Fibroblast of skin of back (primary cell): ENCODE results near the gene SNRPN. TPM values are rescaled to one million over a fixed set of nuclear protein-coding genes. Genes with fewer than 3 reads are reported as not detected.
A peak's percentile ranks its signal among the peaks of the same experiment; 100 is the strongest.
"Not testable (repeated sequence)": the region's sequence is repeated elsewhere in the genome, so short reads cannot be mapped to it uniquely, and the experiment has no call there.

Source experiments
- DNase-seq: peaks from one replicate; pipeline ENCODE4 v3.0.0-alpha.2; 2013
- polyA plus RNA-seq, 2 experiments: library from polyadenylated mRNA; unstranded; fragments of 120-200 nt; gene quantifications; one replicate each; pipeline ENCODE4 v1.2.1, GENCODE V29; 2013; ENCODE audit not compliant: insufficient read length in 2 of 2

The SNRPN gene
- polyA plus RNA-seq (2013, experiment 1 of 2; ENCODE audit: insufficient read length) = 105 TPM
- polyA plus RNA-seq (2013, experiment 2 of 2; ENCODE audit: insufficient read length) = 125 TPM

DNA sequence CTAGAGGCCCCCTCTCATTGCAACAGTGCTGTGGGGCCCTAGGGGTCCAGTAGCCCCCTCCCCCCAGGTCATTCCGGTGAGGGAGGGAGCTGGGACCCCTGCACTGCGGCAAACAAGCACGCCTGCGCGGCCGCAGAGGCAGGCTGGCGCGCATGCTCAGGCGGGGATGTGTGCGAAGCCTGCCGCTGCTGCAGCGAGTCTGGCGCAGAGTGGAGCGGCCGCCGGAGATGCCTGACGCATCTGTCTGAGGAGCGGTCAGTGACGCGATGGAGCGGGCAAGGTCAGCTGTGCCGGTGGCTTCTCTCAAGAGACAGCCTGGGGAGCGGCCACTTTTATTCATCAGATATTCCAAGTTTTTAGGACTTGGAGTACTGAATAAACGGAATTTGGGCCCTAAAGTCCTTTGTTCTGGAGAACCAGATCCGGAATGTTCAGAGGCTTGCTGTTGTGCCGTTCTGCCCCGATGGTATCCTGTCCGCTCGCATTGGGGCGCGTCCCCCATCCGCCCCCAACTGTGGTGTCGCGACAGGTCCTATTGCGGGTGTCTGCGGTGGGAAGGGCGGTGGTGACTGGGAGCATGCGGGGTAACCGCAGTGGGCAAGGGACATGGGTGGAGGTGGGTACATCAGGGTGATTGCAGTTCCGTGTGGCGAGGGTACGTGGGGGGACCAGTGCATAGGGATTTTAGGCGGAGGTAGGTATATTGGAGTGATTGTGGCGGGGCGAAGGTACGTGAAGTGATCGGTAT, at the start of gene SNRPN, which contains the start of gene SNURF:
SNRPN (plus strand) TSS at position 205 of the 748 bp plus-strand sequence. CDS start 19,467 bp downstream, outside the sequence.
SNURF (plus strand) TSS at position 205 of the 748 bp plus-strand sequence; CDS start at position 267, 62 bp downstream.
- peak; percentile 72 for DNase-seq

DNA sequence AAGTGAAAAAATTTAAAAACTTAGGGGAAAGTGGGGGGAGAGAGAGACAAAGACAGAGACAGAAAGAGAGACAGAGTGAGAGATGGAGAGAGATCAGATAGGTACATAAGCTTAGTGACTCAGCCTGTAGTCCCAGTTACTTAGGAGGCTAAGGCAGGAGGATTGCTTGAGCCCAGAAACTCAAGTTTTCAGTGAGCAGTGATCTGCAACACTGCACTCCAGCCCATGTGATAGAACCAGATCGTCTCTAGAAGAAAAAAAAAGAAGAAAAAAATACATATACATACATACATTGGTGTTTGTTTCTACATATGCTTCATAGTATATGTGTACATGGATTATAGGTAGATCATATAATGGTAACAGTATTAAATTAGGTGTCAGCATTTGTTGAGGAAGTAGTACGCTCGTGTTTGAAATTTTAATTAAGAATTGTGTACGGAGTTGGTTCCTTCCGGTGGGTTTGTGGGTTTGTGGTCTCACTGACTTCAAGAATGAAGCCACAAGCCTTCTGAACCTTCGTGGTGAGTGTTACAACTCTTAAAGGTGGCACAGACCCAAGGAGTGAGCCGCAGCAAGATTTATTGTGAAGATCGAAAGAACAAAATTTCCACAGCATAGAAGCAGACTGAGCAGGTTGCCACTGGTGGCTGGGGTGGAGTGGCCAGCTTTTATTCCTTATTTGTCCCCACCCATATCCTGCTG, 38.3 kb upstream of the SNRPN start:
- DNase-seq = no peak

DNA sequence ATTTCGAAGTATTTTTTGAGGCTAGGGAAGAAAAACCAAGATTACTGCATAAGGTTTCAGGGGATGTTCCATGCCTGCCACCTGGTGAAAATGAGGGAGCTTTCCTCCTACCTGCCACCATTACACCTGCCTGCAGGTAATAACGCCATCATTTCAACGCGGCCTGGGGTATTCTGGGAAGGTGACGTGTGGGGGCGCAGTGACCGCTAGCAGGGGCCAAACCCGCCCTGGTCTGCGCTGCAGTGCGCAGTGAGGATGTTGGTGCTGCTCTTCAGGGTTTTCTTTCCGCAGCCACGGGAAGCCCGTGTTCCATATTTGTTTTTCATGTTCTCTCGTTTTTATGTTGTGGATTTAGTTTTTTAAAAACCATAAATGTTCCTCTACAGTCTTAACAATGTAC, 37.4 kb upstream of the SNRPN start:
- no peak for DNase-seq

DNA sequence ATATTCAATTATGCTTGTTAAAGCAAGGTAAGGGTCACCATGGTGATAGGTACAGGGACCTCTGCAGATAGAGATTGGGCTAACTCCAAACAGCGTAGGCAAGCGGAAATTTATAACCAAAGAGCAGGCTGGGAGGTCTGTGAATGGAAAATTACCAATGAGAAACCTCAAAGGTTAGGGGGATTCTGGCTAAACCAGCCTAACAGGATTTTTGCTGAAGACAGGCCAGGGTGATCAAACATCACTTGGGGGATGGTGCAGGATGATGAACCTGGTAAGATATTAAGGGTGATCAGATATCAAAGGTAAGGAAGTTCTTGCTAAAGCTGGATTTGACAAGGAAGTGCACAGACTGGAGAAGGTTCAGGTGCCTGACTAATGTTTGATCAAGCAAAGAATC, 35.3 kb upstream of the SNRPN start:
- DNase-seq = no peak

DNA sequence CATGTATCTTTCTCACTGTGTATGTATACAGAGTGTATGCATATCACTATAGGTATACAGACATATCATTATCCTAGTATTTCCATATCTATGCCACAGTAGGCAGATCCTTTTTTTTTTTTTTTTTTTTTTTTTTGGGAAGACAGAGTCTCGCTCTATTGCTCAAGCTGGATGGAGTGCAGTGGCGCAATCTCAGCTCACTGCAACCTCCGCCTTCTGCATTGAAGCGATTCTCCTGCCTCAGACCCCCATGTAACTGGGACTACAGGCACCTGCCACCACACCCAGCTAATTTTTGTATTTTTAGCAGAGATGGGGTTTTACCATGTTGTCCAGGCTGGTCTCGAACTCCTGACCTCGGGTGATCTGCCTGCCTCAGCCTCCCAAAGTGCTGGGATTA, 32.0 kb upstream of the SNRPN start:
- not testable (repeated sequence) for DNase-seq

DNA sequence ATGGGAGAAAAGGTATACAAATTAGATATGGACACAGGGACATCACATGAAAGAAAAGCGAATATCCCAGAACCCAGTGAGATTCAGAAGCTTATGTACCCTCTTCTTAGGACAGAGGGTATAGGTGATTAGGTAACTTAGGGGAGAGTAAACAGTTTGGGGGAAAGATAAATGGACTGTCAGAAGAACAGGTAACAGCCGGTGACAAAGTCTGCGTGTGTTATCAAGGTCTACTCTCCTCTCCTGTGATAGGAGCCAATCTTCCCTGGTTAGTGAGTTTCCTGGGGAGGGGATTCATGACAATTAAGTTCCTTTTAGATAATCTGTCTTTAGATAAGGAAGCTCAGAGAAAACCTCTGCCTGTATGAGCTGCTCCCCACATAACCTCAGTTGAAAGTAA, 30.6 kb upstream of the SNRPN start:
- no peak for DNase-seq

DNA sequence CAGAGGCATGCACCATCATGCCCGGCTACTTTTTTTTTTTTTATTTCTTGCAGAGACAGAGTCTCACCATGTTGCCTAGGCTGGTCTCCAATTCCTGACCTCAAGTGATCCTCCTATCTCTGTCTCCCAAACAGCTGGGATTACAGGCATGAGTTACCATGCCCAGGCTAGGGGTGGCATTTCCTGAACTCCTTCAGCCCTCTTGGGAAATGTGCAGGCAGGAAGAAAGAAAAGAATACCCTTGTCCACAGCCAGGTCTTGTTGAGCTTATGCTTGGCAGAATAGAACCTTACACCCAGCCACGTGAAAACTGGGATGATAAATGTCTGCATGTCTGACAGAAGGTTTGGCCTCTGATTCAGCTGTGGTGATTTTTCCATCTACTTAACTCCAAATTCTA, 30.2 kb upstream of the SNRPN start:
- no peak for DNase-seq

DNA sequence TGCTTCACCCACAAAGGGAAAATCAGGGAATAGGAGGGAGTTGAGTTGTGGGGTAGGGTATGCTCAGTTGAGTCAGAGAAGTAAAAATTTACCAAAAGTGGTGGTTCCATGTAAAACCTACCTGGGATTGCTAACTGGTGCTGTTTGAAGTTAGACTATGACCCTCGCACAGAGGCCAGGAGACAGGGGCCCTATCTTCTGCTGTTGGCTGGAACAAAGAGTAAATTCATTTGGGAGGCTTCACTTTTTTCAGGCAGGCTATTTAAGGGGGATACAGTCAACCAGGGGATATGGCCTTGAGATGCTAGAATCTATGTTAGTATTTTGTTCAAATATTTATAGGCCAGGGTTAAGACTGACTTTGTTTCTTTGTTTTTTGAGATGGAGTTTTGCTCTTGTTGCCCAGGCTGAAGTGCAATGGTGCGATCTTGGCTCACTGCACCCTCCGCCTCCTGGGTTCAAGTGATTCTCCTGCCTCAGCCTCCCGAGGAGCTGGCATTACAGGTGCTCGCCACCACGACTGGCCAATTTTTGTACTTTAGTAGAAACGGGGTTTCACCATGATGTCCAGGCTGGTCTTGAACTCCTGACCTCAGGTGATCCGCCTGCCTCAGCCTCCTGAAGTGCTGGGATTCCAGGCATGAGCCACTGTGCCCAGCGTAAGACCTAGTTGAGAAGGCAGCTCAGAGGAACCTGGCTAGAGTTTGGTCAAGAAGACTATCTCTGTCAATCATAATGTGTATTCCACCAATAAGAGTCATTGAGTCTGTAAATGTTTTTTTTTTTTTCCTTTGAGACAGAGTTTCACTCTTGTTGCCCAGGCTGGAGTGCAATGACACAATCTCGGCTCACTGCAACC, 22.7 kb upstream of the SNRPN start:
- not testable (repeated sequence) for DNase-seq

DNA sequence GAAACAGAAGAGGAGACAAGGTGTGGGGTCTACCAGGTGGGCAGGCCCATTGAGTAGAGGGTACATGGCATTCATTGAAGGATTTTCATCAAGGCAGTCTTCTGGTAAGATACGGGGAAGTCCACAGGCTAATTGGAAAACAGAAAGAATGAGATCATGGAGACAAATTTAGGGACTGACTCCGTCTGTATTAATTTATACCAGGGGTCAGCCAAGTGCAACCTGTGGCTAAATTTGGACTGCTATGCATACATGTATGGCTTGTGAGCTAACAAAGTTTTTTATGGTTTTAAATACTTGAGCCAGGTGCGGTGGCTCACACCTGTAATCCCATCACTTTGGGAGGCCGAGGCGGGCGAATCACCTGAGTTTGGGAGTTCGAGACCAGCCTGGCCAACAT, 21.1 kb upstream of the SNRPN start:
- DNase-seq = no peak

DNA sequence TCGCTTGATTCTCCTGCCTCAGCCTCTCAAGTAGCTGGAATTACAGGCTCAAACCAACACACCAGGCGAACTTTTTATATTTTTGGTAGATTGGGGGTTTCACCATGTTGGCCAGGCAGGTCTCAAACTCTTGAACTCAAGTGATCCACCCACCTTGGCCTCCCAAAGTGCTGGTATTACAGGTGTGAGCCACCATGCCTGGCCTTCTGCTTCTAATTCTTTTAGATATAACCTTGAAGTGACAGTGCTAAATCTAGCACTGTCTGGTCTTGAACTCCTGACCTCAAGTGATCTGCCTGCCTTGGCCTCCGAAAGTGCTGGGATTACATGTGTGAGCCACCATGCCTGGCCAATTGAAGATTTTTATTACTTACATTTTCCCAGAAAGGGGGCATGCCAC, 16.6 kb upstream of the SNRPN start:
- DNase-seq = not testable (repeated sequence)

DNA sequence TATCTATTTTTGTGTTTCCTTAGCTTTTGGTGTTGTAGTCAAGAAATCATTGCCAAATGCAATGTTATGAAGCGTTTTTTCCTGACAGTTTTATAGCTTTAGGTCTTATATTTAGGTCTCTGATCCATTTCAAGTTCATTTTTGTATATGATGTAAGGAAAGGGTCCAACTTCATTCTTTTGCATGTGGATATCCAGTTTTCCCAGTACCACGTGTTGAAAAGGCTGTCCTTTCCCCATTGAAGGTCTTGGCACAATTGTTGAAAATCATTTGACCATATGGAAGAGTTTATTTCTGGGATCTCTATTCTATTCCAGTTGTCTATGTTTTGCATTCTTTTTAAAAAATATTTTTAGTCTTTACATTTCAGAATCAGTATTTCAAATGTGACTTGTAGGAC, 14.6 kb upstream of the SNRPN start:
- no peak for DNase-seq

DNA sequence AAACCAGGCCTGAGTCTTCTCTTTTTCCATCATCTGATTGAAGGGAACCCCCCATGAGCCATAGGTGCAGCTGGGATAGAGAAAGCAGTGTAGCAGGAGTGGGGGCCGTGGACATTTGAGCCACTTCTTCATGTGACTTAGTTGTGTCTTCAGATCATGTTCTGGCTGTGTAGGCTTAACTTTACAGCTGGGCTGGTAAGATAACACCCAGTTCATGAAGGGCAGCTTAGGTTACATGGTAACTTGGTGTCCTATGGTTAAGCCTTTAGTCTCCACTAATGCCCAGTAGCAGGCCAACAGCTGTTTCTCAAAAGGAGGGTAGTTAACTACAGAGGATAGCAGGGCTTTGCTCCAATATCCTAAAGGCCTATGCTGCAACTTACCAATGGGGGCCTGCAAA, 11.4 kb upstream of the SNRPN start:
- no peak for DNase-seq

DNA sequence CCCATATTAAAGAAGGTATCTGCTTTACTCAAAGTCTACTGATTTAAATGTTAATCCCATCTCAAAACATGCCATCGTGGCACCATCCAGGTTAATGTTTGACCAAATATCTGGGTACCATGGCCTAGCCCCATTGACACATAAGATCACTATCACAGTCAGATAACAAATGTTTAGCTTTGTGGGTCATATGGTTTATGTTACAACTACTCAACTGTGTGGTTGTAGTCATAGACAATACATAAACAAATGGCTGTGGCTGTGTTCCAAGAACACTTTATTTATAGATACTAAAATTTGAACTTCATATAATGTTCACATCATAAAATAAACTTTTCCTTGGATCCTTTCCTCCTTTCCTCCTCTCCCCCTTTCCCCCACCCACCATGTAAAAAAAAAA, 9.8 kb upstream of the SNRPN start:
- DNase-seq = peak; percentile 33

DNA sequence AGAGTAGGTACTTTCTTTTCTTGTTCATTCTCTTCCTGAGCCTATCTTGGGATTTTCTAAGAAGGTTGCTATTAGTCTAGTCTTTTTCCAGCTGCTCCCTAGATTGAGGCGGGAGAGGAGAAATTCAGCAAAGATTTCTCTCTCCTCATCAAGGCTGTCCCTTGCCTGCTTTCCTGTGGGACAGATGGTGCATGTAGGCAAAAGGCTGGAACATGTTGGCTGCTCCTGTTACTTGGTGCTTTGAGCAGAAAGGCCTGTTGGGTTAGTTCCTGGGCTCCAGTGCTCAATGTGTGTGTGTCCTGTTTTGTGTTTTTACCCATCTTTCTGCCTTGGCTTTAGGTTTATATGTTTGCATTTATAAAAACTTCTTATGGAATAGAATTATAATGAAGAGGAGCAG, 9.1 kb upstream of the SNRPN start:
- no peak for DNase-seq

DNA sequence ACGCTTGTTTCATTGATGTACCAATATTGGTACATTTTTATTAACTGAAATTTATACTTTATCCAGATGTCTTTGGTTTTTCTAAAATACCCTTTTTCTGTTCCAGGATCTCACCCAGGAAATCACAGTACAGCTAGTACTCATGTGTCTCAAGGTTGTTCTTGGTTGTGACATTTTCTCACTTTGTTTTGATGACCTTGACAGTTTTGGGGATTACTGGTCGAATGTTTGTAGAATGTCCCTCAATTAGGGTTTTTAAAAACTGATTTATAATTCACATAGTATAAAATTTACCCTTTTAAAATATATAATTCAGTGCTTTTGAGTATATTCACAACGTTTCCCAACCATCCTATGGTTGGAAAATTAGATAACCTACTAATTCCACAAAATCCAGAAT, 6.3 kb upstream of the SNRPN start:
- DNase-seq = no peak

DNA sequence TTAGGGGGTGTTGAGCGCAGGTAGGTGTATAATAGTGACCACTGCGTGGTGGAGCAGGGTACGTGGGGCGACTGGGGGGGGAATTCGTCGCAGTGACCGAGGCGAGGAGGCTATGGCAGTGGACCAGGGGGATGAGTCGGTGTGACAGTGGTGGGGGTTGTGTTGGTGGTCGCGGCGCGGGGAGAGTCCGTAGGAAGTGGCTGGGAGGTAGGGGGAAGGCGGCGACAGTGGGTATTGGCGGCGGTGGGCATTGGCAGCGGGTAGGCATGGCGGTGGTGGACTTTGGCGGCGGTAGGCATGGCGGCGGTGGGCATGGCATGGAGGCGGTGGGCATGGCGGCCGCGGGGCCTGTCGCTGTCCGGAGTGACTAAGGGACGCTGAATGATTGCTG, 739 bp downstream of the SNRPN start:
- DNase-seq = no peak

DNA sequence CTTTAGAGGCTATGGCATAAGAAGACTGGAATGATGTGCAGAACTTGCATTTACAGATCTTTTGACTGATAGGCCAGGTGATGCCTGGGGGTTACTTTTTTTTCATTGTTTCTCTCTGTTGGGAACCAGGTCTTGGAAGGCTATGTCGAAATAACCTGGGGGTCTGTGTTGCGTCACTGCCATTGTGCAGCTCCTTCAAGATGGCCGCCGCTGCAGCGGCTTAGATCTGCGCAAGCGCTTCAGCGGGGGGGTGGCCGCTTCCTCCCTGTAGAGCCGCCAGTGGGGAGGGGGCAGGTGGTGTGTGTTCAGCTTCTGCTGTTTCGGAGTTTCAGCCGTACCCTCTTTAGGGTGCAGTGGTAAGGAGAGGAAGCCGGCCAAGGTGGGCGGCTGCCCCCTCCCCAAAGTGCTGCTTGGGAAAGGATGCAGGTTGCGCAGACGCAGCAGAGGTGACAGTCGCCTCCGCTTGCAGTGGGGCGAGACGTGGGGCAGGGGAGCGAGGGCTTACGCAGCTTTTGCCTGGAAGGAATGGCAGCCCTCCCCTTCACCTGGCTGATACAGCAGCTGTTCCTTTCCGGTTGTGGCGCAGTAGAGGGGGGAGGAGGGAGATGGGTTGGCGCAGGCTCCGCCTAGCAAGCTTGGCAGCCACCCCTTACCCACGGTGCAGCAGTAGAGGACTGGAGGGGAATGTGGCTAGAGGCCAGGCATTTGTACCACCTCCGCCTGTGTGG, 1.5 kb downstream of the SNRPN start:
- peak; percentile 60 for DNase-seq

DNA sequence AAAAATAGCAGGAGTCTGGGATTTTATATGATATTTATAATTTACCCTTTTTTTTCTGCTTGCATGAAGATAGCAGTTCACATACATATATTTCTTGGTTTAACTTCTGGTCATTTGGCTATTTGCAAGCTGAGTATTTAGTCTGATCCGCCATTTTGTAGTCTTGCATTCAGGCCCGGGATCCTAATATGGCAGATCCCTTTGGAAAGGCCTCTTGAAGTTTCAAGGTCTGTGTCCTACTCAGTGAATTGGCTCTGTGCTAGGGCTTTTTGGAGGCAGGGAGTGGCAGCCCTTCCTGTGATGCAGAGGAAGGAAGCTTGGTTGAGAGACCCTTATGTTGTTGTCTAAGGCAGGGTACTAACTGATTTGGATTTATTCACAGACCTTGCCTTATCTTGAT, 2.9 kb downstream of the SNRPN start:
- no peak for DNase-seq

DNA sequence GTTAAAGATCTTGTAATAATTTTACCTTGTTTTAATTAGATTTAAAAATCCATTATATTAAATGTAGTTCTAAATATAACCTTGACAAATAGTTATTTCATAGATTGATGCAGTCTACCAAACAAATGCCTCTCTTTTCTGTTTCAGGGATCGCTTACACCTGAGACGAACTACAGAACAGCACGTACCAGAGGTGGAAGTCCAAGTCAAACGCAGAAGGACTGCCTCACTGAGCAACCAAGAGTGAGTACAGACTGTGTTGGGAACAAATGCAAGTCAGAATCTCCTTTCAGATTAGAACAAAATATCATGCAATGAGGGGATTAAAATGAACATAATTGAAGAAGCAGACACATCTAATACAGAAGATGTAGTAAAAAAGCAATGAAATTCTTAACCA, 7.2 kb downstream of the SNRPN start:
- DNase-seq = no peak

DNA sequence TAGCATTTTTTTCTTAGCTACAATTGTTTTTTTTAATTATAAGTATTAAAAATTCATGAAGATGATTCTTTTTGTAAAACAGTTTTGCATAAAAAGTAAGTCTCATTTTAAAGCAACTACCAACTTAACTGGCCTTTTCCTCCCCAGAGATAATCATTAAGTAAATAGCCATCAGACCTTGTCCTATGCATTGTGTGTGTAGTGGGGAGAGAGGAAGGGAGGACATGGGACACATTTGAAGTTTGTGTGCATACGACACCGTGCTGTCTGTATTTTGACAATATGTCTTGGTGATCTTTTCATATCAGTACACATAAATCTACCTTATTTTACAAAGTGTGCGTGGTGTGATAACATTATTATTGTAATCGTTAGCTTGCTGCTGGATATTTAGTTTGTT, 8.1 kb downstream of the SNRPN start:
- no peak for DNase-seq

DNA sequence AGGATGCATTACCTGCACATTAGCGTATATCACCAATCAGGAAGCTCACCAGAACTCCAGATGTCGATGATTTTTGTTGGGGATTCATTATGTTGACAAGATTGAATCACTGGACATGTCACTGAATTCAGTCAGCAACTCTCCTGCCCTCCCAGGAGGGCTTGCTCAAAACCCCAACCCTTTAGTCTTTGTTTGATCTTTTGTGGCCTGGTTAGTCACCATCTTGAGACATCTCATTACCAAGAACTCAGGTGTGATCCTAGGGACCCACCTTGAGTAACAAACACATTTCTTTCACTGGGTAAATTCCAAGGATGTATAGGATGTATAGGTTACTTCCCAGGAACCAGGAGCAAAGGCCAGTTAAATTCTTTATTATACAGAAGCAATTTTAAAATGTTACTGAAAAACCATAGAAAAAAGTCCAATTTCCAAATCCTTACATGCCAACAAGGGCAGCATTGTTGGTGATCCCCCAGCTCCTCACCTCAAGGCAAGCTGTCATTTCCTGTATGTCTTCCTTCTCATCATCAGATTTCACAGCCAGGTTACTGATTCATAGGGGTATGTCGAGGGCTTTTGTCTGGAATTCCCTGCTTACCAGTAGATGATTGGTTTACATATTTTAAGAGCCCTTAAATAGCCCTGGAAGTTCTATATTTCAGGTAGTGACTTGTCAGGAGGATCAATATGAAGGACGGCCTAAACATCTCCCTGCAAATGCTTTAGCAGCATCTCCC, 11.7 kb downstream of the SNRPN start:
- DNase-seq = no peak

DNA sequence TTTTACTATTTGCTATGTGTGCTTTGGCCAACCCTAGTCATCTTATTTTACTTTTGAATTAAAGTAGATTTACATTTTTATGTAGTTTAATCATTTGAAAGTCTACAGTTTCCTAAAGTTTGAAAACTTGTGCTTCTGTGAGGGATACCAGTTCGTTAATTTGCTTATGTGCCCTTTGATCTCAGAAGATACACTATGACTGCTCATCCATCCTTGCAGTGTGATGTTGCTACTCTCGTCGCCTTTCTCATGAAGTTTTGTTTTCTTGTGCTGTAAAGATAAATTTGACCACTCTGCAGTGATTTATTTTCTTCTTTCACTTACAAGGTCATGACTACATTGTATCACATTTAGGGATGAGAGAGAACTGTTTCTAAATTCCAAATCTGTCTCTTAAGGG, 16.3 kb downstream of the SNRPN start:
- DNase-seq = no peak
